NCI-H2227 treated with DMSO at 0.1 percent for 48 hours (cell line): ENCODE data around the gene RBBP5.
"Not testable (repeated sequence)": the region's sequence is repeated elsewhere in the genome, so short reads cannot be mapped to it uniquely, and the experiment has no call there.

Experiments used
- DNase-seq: peaks from one replicate; lab custom pipeline; 2025; lab: John Stamatoyannopoulos, UW

Gene RBBP5, protein sequence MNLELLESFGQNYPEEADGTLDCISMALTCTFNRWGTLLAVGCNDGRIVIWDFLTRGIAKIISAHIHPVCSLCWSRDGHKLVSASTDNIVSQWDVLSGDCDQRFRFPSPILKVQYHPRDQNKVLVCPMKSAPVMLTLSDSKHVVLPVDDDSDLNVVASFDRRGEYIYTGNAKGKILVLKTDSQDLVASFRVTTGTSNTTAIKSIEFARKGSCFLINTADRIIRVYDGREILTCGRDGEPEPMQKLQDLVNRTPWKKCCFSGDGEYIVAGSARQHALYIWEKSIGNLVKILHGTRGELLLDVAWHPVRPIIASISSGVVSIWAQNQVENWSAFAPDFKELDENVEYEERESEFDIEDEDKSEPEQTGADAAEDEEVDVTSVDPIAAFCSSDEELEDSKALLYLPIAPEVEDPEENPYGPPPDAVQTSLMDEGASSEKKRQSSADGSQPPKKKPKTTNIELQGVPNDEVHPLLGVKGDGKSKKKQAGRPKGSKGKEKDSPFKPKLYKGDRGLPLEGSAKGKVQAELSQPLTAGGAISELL

GRCh38 chr1:205121660-205122488 is at the start of gene RBBP5:
RBBP5 (minus strand) TSS chr1:205121978; CDS start chr1:205121873, 105 bp downstream.
- peak; percentile 98 for DNase-seq

DNA sequence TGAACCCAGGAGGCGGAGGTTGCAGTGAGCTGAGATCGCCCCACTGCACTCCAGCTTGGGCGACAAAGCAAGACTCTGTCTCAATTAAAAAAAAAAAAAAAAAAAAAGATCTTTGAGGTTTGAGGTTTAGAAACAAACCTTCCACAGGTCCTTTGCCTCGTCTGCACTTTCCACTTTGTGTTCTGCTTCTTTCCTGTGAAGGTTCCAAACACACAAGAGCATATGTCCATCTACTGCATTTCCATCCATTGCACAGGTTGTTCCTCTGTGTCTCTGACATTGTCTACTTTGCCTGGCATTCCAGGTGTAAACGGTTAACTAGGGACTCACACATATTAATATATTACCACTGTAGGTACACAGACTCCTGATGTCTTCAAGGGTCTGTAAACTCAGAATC is 49.6 kb upstream of the RBBP5 start:
- DNase-seq, result no peak

DNA sequence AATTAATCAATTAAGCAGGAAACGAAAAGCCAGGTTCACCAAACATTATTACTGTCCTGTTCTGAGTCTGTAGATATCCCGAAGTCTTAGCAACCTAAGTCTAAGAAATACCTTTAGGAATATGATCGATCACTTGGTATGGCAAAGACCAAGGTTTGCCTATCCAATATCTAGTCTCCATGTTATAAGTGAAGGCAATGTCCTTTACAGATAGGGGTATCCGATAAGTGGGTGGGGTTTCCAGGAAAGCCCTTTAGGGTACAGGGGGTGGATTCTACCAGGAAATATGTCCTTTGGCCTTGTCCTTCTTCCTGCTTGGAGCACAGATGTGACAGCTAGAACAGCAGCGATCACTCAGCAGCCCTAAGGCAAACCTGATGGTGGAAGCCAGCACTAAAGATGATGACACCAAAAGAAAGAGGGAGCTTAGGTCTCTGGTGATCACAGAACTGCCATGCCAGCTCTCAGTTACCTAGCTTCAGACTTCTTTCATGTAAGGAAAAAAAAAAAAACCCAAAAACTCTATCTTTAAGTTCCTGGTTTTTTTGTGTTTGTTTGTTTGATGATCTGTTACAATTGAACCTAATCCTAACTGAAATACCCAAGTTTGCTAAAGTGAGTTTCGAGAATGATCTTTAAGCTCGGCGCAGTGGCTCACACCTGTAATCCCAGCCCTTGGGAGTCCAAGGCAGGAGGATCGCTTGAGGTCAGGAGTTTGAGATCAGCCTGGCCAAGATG is 48.9 kb upstream of the RBBP5 start:
- no peak for DNase-seq

GRCh38 chr1:205169248-205169647 is 47.5 kb upstream of the RBBP5 start:
- DNase-seq, result no peak

DNA sequence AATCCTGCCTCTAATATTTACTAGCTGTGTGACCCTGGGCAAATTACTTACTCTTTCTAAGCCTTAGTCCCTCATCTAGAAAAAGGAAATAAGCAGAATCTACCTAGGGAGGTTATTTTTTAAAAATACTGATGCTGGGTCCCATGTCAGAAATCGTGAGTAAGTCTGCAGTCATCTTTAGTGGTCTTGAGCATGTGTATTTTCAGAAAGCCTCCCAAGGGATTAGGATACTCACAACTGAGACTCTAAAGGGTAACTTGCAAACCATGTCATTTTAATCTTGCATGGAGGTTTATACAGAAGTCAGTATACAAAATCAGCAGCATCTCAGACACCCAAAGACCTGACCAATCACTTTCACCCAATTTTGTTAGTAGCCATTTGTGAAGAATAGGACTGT is 46.5 kb upstream of the RBBP5 start:
- no peak for DNase-seq

GRCh38 chr1:205162301-205162700 is 40.5 kb upstream of the RBBP5 start:
- DNase-seq, result no peak

DNA sequence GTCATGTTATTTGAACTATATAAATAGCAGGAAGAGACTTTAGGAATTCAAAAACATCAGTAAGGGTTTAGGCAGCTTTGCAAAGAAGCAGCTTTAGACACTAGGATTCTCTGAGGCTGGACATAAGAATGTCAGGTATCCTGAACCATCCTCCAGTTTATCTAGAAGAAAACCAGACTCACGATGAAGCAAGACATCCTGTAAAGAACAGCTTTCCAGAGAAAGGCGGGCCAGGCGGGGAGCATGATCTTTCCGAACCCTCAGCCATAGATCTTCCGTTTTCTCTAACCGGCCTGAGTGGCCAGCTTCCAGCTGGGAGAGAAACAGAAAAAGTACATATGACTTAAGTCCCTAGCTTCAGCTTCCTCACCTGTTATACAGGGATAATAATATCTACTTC is 39.3 kb upstream of the RBBP5 start:
- DNase-seq, result no peak

GRCh38 chr1:205158048-205158616 is 36.4 kb upstream of the RBBP5 start:
- DNase-seq, result no peak

DNA sequence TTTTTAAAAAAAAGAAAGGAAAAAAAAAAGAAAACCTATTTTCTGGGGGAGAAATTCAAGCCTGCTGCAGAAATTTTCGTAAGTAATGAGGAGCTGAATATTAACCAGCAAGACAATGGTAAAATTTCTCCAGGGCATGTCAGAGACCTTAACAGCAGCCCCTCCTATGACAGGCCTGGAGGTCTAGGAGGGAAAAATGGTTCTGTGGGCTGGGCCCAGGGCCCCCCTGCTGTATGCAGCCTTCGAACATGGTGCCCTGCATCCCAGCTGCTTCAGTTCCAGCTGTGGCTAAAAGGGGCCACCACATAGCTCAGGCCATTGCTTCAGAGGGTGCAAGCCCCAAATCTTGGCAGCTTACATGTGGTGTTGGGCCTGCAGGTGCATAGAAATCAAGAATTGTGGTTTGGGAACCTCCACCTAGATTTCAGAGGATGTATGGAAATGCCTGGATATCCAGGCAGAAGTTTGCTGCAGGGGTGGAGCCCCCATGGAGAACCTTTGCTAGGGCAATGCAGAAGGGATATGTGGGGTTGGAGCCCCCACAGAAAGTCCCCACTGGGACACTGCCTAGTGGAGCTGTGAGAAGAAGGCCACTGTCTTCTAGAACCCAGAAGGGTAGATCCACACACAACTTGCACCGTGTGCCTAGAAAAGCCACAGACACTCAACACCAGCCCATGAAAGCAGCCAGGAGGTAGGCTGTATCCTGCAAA is 34.0 kb upstream of the RBBP5 start:
- DNase-seq, result not testable (repeated sequence)

DNA sequence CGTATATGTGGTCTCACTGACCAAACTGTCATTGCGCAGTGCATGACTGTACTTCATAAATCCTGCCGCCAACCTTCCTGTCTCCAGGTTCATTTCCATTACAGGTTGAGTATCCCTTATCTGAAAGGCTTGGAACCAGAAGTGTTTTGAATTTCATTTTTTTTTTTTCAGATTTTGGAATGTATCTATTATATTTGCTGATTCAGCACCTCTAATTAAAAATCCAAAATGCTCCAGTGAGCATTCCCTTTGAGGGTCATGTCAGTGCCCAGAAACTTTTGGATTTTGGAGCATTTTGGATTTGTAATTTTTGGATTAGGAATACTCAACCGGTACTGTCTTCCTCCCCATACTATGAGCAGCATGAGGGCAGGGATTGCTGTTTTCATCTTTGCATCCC is 30.7 kb upstream of the RBBP5 start:
- no peak for DNase-seq

DNA sequence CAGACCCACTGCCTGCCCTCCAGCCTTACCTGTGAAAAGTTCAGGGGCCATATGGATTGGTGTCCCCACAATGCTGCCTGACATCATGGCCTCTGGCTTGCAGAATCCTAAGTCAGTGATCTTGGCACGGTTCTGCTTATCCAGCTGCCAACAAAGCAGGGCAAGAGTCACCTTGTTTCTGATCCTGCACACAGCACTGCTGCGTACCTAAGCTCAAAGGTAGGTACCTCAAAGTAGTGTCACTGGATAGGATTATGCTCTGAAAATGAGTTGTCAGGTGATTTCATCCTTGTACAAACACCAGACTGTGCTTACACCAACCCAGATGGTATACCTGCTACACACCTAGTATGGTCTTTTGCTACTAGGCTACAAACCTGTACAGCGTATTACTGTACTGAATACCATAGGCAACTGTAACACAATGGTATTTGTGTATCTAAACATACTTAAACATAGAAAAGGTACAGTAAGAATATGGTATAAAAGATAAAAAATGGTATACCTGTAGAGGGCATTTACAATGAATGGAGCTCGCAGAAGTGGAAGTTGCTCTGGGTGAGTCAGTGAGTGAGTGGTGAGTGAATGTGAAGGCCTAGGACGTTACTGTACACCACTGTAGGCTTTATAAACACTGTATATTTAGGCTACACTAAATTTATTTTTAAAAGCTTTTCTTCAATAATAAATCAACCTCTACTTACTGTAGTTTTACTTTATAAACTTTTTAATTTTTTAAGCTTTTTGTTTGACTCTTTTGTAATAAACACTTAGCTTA is 29.1 kb upstream of the RBBP5 start:
- no peak for DNase-seq

GRCh38 chr1:205147191-205147835 is 25.5 kb upstream of the RBBP5 start:
- DNase-seq, result no peak

DNA sequence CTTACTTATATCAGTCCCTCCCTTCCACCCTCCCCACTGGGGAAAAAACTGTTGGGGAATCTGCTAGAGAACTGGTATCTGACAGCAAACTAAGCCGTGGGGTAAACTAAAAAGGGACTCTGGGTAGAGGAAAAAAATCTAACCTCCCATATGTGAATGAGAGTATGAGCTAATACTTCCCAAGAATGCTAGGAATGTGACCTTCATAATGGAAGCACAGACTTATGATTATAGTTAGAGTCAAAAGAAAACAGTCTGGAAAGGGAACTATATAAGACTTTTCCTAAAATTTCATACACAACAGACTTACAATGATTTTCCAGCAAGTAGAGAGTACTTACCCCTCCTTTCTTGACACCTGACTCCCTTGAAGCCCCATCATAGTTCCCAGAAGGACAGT is 23.0 kb upstream of the RBBP5 start:
- no peak for DNase-seq

- DNase-seq, result no peak
These were observed 22.4 kb upstream of the RBBP5 start for GRCh38 chr1:205144046-205144720.

DNA sequence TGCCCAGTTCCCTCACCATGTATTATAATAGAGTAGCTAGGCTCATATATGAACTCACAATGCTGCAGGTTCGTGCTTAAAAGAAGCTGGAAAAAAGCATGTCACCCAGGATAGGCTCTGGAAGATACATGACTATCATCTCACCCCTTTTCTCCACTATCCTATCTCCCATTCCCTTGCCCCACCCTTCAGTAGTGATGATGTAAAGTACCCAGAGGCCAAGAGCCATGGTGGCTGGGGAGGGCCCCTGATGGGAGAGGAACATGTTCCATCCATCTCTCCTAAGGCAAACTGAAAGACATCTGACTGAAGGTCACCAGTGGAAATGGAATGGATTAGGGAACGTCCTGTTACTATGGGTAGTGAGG is 20.3 kb upstream of the RBBP5 start:
- no peak for DNase-seq

- peak; percentile 70 for DNase-seq
These were observed 19.7 kb upstream of the RBBP5 start for GRCh38 chr1:205141236-205142101.

GRCh38 chr1:205140113-205140512 is 18.3 kb upstream of the RBBP5 start:
- no peak for DNase-seq

- DNase-seq, result no peak
These were observed 16.1 kb upstream of the RBBP5 start for GRCh38 chr1:205137901-205138300.
